A673 (cell line): Measurements from ENCODE around the gene DSCAM. TPM values are rescaled to one million over a fixed set of nuclear protein-coding genes. Genes with fewer than 3 reads are reported as not detected.

ENCODE experiments used
- BruUV-seq: library from RNA; stranded (reverse); fragments of 400-500 nt; replicated peaks from 2 replicates; lab custom pipeline; 2021; lab: Mats Ljungman, UMichigan
- CTCF ChIA-PET: fragments of 300-600 bp; sonication (Branson Sonifier 250); formaldehyde crosslinking; loops from one replicate; lab custom pipeline; 2022; ENCODE audit warnings: antibody characterized with exemption; lab: Charles Lee
- POLR2A ChIA-PET: fragments of 300-600 bp; sonication (Branson Sonifier 250); formaldehyde crosslinking; loops from one replicate; lab custom pipeline; 2022; ENCODE audit warnings: antibody characterized with exemption; ENCODE audit not compliant: low non-redundant PET; lab: Charles Lee
- DNase-seq: peaks from one replicate; pipeline ENCODE4 v3.0.0-alpha.2; 2015; ENCODE audit warnings: low spot score
- H3K27ac ChIP-seq: fragments of 200-600 bp; sonication (generic); 2 replicates; pipeline ENCODE4 v1.5.1; 2016; ENCODE audit warnings: mixed run types, low read depth, mild to moderate bottlenecking, mixed read lengths, antibody characterized with exemption, low read length; ENCODE audit not compliant: poor library complexity, severe bottlenecking
- H3K27me3 ChIP-seq: fragments of 200-600 bp; sonication (generic); replicated peaks from 2 replicates; pipeline ENCODE4 v1.6.1; 2017; ENCODE audit warnings: mixed run types, low read depth, mild to moderate bottlenecking, mixed read lengths, antibody characterized with exemption, low read length; ENCODE audit not compliant: insufficient read depth, poor library complexity
- H3K36me3 ChIP-seq: fragments of 200-600 bp; sonication (generic); 2 replicates; pipeline ENCODE4 v1.6.1; 2016; ENCODE audit warnings: mixed run types, mild to moderate bottlenecking, mixed read lengths, antibody characterized with exemption, low read length; ENCODE audit not compliant: insufficient read depth, poor library complexity, severe bottlenecking
- H3K4me1 ChIP-seq: fragments of 200-600 bp; sonication (generic); 2 replicates; pipeline ENCODE4 v1.6.1; 2017; ENCODE audit warnings: mixed run types, mild to moderate bottlenecking, mixed read lengths, antibody characterized with exemption, low read length; ENCODE audit not compliant: insufficient read depth, poor library complexity, severe bottlenecking
- H3K4me3 ChIP-seq: fragments of 200-600 bp; sonication (generic); 2 replicates; pipeline ENCODE4 v1.5.1; 2016; ENCODE audit warnings: low read depth, mixed run types, mild to moderate bottlenecking, mixed read lengths, low read length; ENCODE audit not compliant: poor library complexity, severe bottlenecking
- H3K9me3 ChIP-seq: fragments of 200-600 bp; sonication (generic); 2 replicates; pipeline ENCODE4 v1.6.1; 2016; ENCODE audit warnings: mixed run types, low read depth, mild to moderate bottlenecking, mixed read lengths, antibody characterized with exemption, low read length; ENCODE audit not compliant: poor library complexity, severe bottlenecking
- CTCF ChIP-seq: fragments of 300-800, 200-600 bp; sonication (generic); conservative IDR thresholded peaks from 2 replicates; pipeline ENCODE4 v1.5.1; 2017; ENCODE audit warnings: low read depth, mild to moderate bottlenecking, antibody characterized with exemption, low read length, moderate library complexity, mixed read lengths
- EZH2 ChIP-seq: fragments of 200-600 bp; sonication (generic); IDR thresholded peaks from 2 replicates; pipeline ENCODE4 v1.6.1; 2017; ENCODE audit warnings: borderline replicate concordance, low read depth, mild to moderate bottlenecking, mixed read lengths, antibody characterized with exemption, low read length; ENCODE audit not compliant: poor library complexity, severe bottlenecking
- intact Hi-C: fragments of 100-400 bp; cut with micrococcal nuclease; formaldehyde crosslinking; loops from one replicate; pipeline ENCODE4 v1.10.0; 2022; ENCODE audit not compliant: unreplicated experiment
- total RNA-seq: library from RNA; stranded (reverse); gene quantifications from 2 replicates; pipeline ENCODE4 v1.2.3, GENCODE V29; 2021

DSCAM gene
- total RNA-seq, 1 experiment from 2014 or later = not detected

DNA sequence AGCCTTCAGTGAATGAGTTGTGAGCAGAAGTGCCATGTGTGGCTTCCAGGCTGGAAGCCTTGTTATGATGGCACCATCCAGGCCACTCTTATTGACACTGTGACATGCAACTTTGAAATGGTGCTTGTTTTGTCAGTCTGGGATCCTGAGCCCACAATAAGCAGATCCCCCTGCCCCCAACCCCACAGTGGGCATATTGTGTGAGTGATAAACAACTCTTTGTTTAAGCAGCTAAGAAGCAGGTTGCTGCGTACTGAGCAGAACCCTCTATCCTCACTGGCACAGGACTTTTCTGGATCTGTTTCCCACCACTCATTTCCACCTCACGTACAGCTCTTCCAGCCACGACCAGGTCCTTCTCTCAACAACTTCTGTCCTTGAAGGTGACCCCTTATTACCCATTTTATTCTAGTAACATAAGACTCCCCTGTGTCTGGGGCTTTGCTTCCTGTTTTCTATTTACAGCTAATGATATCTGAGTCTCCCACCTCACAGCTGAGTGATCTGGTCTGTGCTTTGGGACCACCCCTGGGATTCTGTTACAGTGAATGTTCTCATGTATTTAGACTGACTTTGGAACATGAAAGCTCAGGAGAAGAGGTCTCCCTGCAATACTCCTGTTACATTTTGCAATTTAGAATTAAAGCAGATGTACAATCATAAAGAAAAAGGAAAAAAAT is 604.2 kb downstream of the DSCAM start:
- TF ChIP-seq EZH2 (no peak), CTCF (no peak)
- BruUV-seq = no TSS peak
- CTCF ChIA-PET = interaction anchor here (0.6 kb wide), 1 partner anchor 703 kb away, joined by 3 read pairs; no protein-coding TSS in a partner anchor
- POLR2A ChIA-PET = no interaction called here
- peaks cover 12% of the 10 kb centered on the region for H3K9me3 ChIP-seq
- H3K4me3 ChIP-seq = no peak overlapping the region
- no peaks in the 10 kb centered on the region for H3K27me3 ChIP-seq
- no peaks in the 10 kb centered on the region for H3K4me1 ChIP-seq
- DNase-seq = no peak
- H3K27ac ChIP-seq = no peak overlapping the region
- intact Hi-C loops = no loop called here
- H3K36me3 ChIP-seq = no peaks in the 10 kb centered on the region

GRCh38 chr21:40235528-40235927 is 611.4 kb downstream of the DSCAM start:
- no TSS peak for BruUV-seq
- H3K36me3 ChIP-seq = no peaks in the 10 kb centered on the region
- CTCF ChIA-PET = no interaction called here
- peaks cover 30% of the 10 kb centered on the region for H3K9me3 ChIP-seq
- DNase-seq = no peak
- H3K27me3 ChIP-seq = no peaks in the 10 kb centered on the region
- H3K4me1 ChIP-seq = no peaks in the 10 kb centered on the region
- intact Hi-C loops = loop anchor here (10.0 kb wide), 1 partner anchor 59 kb away; no protein-coding TSS in a partner anchor
- POLR2A ChIA-PET = no interaction called here
- H3K27ac ChIP-seq = no peak overlapping the region
- TF ChIP-seq CTCF (no peak), EZH2 (no peak)
- no peak overlapping the region for H3K4me3 ChIP-seq

GRCh38 chr21:40231979-40232378 is 615.0 kb downstream of the DSCAM start:
- Histone ChIP-seq H3K4me3 (no peak overlapping the region), H3K9me3 (peaks cover 30% of the 10 kb centered on the region), H3K36me3 (no peaks in the 10 kb centered on the region), H3K4me1 (no peaks in the 10 kb centered on the region), H3K27me3 (no peaks in the 10 kb centered on the region), H3K27ac (no peak overlapping the region)
- ChIA-PET POLR2A (no interaction called here), CTCF (no interaction called here)
- DNase-seq = no peak
- intact Hi-C loops = loop anchor here (10.0 kb wide), 1 partner anchor 63 kb away; no protein-coding TSS in a partner anchor
- no TSS peak for BruUV-seq
- no peak for TF ChIP-seq CTCF
- no peak for TF ChIP-seq EZH2
